ENCODE results near the gene ZNF423.

- TF ChIP-seq CTCF (IDR thresholded peaks at IDR 0.05 in 8 of 11, conservative IDR thresholded peaks at IDR 0.05 in 3 of 11), result no peak
- TF ChIP-seq POLR2AphosphoS5 (IDR thresholded peaks at IDR 0.05), result no peak
Measured at GRCh38 chr16:49672753-49673152, 183.2 kb downstream of the ZNF423 start.
